HepG2 (cell line): Measurements from ENCODE around the gene TCF25. TPM values are rescaled to one million over a fixed set of nuclear protein-coding genes. Genes with fewer than 3 reads are reported as not detected.

Experiments
- AHR ChIP-seq: IDR thresholded peaks from 2 replicates; pipeline ENCODE4 v1.6.1; 2018; ENCODE audit warnings: missing genetic modification reagents, missing compliant biosample characterization
- CENPT ChIP-seq: sonication (generic); formaldehyde crosslinking; IDR thresholded peaks from 2 replicates; pipeline ENCODE4 v1.8.0; 2022; ENCODE audit warnings: low read depth, mild to moderate bottlenecking, moderate library complexity, missing genetic modification reagents
- GLI4 ChIP-seq: sonication (generic); formaldehyde crosslinking; IDR thresholded peaks from 2 replicates; pipeline ENCODE4 v1.5.1; 2020; ENCODE audit warnings: missing genetic modification reagents, mild to moderate bottlenecking, moderate library complexity, borderline replicate concordance
- GPN1 ChIP-seq: sonication (generic); formaldehyde crosslinking; IDR thresholded peaks from 2 replicates; pipeline ENCODE4 v1.5.1; 2020; ENCODE audit warnings: missing genetic modification reagents, borderline replicate concordance
- HNRNPK ChIP-seq: fragments of 200-400 bp; formaldehyde crosslinking; IDR thresholded peaks from 2 replicates; pipeline ENCODE4 v1.6.1; 2018; ENCODE audit warnings: low read length, low read depth, moderate library complexity, mild to moderate bottlenecking; ENCODE audit not compliant: poor library complexity, severe bottlenecking
- NKX3-1 ChIP-seq: sonication (generic); formaldehyde crosslinking; IDR thresholded peaks from 2 replicates; pipeline ENCODE4 v1.5.0; 2020; ENCODE audit warnings: missing genetic modification reagents
- SIX4 ChIP-seq: sonication (generic); formaldehyde crosslinking; IDR thresholded peaks from 2 replicates; pipeline ENCODE4 v1.4.0; 2020; ENCODE audit warnings: missing genetic modification reagents
- ZNF121 ChIP-seq: sonication (generic); formaldehyde crosslinking; IDR thresholded peaks from 2 replicates; pipeline ENCODE4 v1.5.0; 2020; ENCODE audit warnings: mild to moderate bottlenecking, missing genetic modification reagents
- ZNF143 ChIP-seq: sonication (generic); formaldehyde crosslinking; IDR thresholded peaks from 2 replicates; pipeline ENCODE4 v1.4.0; 2020; ENCODE audit warnings: missing genetic modification reagents
- ZNF263 ChIP-seq: sonication (generic); formaldehyde crosslinking; IDR thresholded peaks from 2 replicates; pipeline ENCODE4 v1.4.0; 2020; ENCODE audit warnings: missing genetic modification reagents
- ZNF510 ChIP-seq: sonication (generic); formaldehyde crosslinking; IDR thresholded peaks from 2 replicates; pipeline ENCODE4 v1.4.0; 2020; ENCODE audit warnings: low read depth, mild to moderate bottlenecking, missing genetic modification reagents
- ZNF570 ChIP-seq: sonication (generic); formaldehyde crosslinking; IDR thresholded peaks from 2 replicates; pipeline ENCODE4 v1.4.0; 2020; ENCODE audit warnings: mild to moderate bottlenecking, missing genetic modification reagents, borderline replicate concordance
- ZNF607 ChIP-seq: sonication (generic); formaldehyde crosslinking; IDR thresholded peaks from 2 replicates; pipeline ENCODE4 v1.5.1; 2020; ENCODE audit warnings: missing genetic modification reagents, mild to moderate bottlenecking, borderline replicate concordance
- ZNF790 ChIP-seq: sonication (generic); formaldehyde crosslinking; IDR thresholded peaks from 2 replicates; pipeline ENCODE4 v1.8.0; 2022; ENCODE audit warnings: missing genetic modification reagents, mild to moderate bottlenecking, borderline replicate concordance
- ZNF83 ChIP-seq: sonication (generic); formaldehyde crosslinking; IDR thresholded peaks from 2 replicates; pipeline ENCODE4 v1.4.0; 2020; ENCODE audit warnings: missing genetic modification reagents, mild to moderate bottlenecking, borderline replicate concordance
- ZSCAN21 ChIP-seq: sonication (generic); formaldehyde crosslinking; IDR thresholded peaks from 2 replicates; pipeline ENCODE4 v1.8.0; 2022; ENCODE audit warnings: mild to moderate bottlenecking, missing genetic modification reagents, moderate library complexity, borderline replicate concordance
- polyA plus RNA-seq, 8 experiments: library from polyadenylated mRNA; depleted of rRNA in 3 of 8; stranded (reverse) in 7 of 8; unstranded in 1 of 8; fragments of >200 nt; fragmentation: Illumina TruSeq in 4 of 8; extraction: Trizol in 4 of 8; gene quantifications; 2 replicates each; pipeline versions ENCODE4 v1.2.1 to v1.2.3, GENCODE V29; 2011 to 2016; ENCODE audit warnings: low read depth in 4 of 8, missing spikeins in 1 of 8, mixed read lengths in 1 of 8; ENCODE audit not compliant: insufficient read depth in 1 of 8
- total RNA-seq, 5 experiments: library from RNA; depleted of rRNA; stranded (reverse); fragments of >200 nt; fragmentation: Illumina TruSeq; extraction: Trizol; gene quantifications; 2 replicates each; pipeline ENCODE4 v1.2.3, GENCODE V29; 2016; ENCODE audit warnings: low read depth in 1 of 5
- TF ChIP-seq, protein P1 (sequence below): sonication (generic); formaldehyde crosslinking; IDR thresholded peaks from 2 replicates; pipeline ENCODE4 v1.4.0; 2020; ENCODE audit warnings: mild to moderate bottlenecking, missing genetic modification reagents, borderline replicate concordance
- TF ChIP-seq, protein P2 (sequence below): sonication (generic); formaldehyde crosslinking; IDR thresholded peaks from 2 replicates; pipeline ENCODE4 v1.5.1; 2020; ENCODE audit warnings: missing genetic modification reagents, mild to moderate bottlenecking, borderline replicate concordance
- TF ChIP-seq, protein P3 (sequence below): sonication (generic); formaldehyde crosslinking; IDR thresholded peaks from 2 replicates; pipeline ENCODE4 v1.8.1; 2023; ENCODE audit warnings: mild to moderate bottlenecking, inconsistent platforms, moderate library complexity, missing genetic modification reagents, borderline replicate concordance
- TF ChIP-seq, protein P4 (sequence below): sonication (generic); formaldehyde crosslinking; IDR thresholded peaks from 2 replicates; pipeline ENCODE4 v1.4.0; 2020; ENCODE audit warnings: low read depth, mild to moderate bottlenecking, missing genetic modification reagents

The TCF25 gene
- total and polyA plus RNA-seq, 2 of the 13 experiments (the other 11 are each of a cell fraction or from before 2014, with no cell fraction given): 138 to 206 TPM

DNA sequence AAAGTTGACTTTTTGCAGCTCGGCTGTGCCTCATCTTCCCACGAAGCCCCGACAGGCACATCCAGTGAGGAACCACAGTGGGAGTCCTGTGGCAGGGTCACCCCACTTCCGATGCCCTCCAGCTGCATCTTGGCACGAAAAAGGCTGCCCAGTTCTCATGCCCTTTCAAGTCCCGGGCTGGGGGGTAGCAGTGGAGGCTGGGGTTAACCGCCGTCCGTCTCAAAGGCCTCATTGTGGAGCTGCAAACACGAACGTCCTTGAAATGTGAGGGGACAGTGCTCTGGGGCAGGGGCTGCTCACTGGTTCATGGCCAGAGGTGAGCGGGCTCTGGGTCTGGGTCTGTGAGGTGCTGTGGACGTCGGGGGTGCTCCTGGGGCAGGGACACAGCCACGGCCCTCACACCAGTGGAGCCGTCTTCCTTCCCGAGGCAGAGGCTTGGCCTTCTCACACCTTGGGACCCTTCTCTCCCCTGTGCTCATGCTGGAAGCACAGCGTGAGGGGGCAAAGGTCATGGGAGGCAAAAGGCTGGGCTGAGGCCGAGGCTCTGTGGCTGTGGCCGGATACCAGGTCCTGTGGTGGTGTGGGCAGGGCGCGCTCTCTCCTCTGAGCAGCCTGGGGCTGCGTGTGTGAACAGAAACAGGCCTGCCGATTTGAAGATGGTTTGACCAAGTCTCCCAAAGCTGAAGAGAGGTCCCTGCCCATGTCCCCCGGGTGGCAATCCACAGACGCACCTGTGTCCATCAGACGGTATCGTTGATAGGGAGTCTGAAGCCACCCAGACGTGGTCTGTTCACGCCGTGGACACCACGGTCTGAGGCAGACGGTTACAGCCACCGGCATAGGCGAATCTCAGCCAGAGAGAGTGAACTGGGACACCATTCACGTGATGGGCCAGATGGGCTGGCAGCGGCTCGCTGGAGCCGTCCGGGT, 42.2 kb downstream of the TCF25 start (continued):
- TF ChIP-seq, protein P1, sequence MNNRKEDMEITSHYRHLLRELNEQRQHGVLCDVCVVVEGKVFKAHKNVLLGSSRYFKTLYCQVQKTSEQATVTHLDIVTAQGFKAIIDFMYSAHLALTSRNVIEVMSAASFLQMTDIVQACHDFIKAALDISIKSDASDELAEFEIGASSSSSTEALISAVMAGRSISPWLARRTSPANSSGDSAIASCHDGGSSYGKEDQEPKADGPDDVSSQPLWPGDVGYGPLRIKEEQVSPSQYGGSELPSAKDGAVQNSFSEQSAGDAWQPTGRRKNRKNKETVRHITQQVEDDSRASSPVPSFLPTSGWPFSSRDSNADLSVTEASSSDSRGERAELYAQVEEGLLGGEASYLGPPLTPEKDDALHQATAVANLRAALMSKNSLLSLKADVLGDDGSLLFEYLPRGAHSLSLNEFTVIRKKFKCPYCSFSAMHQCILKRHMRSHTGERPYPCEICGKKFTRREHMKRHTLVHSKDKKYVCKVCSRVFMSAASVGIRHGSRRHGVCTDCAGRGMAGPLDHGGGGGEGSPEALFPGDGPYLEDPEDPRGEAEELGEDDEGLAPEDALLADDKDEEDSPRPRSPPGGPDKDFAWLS (CRISPR knock-in tag): peak; percentile 23; the same call in 1 of the 2 replicates
- TF ChIP-seq, protein P2, sequence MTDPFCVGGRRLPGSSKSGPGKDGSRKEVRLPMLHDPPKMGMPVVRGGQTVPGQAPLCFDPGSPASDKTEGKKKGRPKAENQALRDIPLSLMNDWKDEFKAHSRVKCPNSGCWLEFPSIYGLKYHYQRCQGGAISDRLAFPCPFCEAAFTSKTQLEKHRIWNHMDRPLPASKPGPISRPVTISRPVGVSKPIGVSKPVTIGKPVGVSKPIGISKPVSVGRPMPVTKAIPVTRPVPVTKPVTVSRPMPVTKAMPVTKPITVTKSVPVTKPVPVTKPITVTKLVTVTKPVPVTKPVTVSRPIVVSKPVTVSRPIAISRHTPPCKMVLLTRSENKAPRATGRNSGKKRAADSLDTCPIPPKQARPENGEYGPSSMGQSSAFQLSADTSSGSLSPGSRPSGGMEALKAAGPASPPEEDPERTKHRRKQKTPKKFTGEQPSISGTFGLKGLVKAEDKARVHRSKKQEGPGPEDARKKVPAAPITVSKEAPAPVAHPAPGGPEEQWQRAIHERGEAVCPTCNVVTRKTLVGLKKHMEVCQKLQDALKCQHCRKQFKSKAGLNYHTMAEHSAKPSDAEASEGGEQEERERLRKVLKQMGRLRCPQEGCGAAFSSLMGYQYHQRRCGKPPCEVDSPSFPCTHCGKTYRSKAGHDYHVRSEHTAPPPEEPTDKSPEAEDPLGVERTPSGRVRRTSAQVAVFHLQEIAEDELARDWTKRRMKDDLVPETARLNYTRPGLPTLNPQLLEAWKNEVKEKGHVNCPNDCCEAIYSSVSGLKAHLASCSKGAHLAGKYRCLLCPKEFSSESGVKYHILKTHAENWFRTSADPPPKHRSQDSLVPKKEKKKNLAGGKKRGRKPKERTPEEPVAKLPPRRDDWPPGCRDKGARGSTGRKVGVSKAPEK: no peak
- TF ChIP-seq ZNF263 (CRISPR knock-in tag): peak; percentile 73
- peak; percentile 70; the same call in 1 of the 2 replicates for TF ChIP-seq CENPT
- TF ChIP-seq NKX3-1 (CRISPR knock-in tag): peak; percentile 93
- 0 out of 2 replicates have a peak, but pooled peaks have one; percentile 49 for TF ChIP-seq ZNF143
- TF ChIP-seq GPN1: no peak
- no peak for TF ChIP-seq HNRNPK
- TF ChIP-seq ZNF570 (CRISPR knock-in tag): 0 out of 2 replicates have a peak, but pooled peaks have one; percentile 66
- TF ChIP-seq ZNF790: no peak
- peak; percentile 98 for TF ChIP-seq GLI4 (CRISPR knock-in tag)
- TF ChIP-seq, protein P3, sequence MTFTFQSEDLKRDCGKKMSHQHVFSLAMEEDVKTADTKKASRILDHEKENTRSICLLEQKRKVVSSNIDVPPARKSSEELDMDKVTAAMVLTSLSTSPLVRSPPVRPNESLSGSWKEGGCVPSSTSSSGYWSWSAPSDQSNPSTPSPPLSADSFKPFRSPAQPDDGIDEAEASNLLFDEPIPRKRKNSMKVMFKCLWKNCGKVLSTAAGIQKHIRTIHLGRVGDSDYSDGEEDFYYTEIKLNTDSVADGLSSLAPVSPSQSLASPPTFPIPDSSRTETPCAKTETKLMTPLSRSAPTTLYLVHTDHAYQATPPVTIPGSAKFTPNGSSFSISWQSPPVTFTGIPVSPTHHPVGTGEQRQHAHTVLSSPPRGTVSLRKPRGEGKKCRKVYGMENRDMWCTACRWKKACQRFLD (CRISPR knock-in tag): peak; percentile 92
- TF ChIP-seq SIX4 (CRISPR knock-in tag): no peak; the same call in 1 of the 2 replicates
- peak; percentile 97; the same call in 1 of the 2 replicates for TF ChIP-seq ZNF510 (CRISPR knock-in tag)
- TF ChIP-seq AHR (CRISPR knock-in tag): peak; percentile 85; the same call in 1 of the 2 replicates
- TF ChIP-seq ZSCAN21 (CRISPR knock-in tag): peak; percentile 98; the same call in 1 of the 2 replicates
- no peak for TF ChIP-seq ZNF607
- peak; percentile 94 for TF ChIP-seq ZNF121 (CRISPR knock-in tag)
- peak; percentile 94 for TF ChIP-seq ZNF83
- TF ChIP-seq, protein P4, sequence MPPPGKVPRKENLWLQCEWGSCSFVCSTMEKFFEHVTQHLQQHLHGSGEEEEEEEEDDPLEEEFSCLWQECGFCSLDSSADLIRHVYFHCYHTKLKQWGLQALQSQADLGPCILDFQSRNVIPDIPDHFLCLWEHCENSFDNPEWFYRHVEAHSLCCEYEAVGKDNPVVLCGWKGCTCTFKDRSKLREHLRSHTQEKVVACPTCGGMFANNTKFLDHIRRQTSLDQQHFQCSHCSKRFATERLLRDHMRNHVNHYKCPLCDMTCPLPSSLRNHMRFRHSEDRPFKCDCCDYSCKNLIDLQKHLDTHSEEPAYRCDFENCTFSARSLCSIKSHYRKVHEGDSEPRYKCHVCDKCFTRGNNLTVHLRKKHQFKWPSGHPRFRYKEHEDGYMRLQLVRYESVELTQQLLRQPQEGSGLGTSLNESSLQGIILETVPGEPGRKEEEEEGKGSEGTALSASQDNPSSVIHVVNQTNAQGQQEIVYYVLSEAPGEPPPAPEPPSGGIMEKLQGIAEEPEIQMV (CRISPR knock-in tag): peak; percentile 79
